B cell (primary cell): Measurements from ENCODE around the gene CCDC178. TPM values are rescaled to one million over a fixed set of nuclear protein-coding genes. Genes with fewer than 3 reads are reported as not detected.

Experiments
- ATAC-seq: fragments of 200-7000 bp; cut with Tn5 transposase; one replicate; pipeline ENCODE4 v1.10.0; 2021; ENCODE audit warnings: low read depth, mild to moderate bottlenecking, moderate number of reproducible peaks, moderate library complexity
- CTCF ChIA-PET: fragments of 350-600 bp; sonication (Branson Sonifier 250); formaldehyde crosslinking; loops from one replicate; lab custom pipeline; 2021; ENCODE audit warnings: antibody characterized with exemption, inconsistent platforms; lab: Charles Lee
- POLR2A ChIA-PET: fragments of 350-600 bp; sonication (Branson Sonifier 250); formaldehyde crosslinking; loops from one replicate; lab custom pipeline; 2021; ENCODE audit warnings: antibody characterized with exemption; lab: Charles Lee
- DNase-seq: peaks from one replicate; pipeline ENCODE4 v3.0.0; 2013
- H2AFZ ChIP-seq: 2 replicates; pipeline ENCODE4 v1.6.1; 2012; ENCODE audit warnings: mild to moderate bottlenecking, low read depth, low read length; ENCODE audit not compliant: insufficient read depth, poor library complexity, severe bottlenecking
- H3K27ac ChIP-seq, 2 donors: 1 replicate in 1 of 2; 2 replicates in 1 of 2; pipeline ENCODE4 v1.5.1; 2012 to 2013; ENCODE audit warnings: low read length in 2 of 2, mild to moderate bottlenecking in 2 of 2, moderate library complexity in 1 of 2
- H3K27me3 ChIP-seq, 4 experiments: fragments of 200-600 bp in 1 of 4; sonication (generic) in 1 of 4; replicated peaks in 1 of 4; 1 replicate in 2 of 4; 2 replicates in 2 of 4; pipeline versions ENCODE4 v1.6.1 to v1.7.0; 2013 to 2016; ENCODE audit warnings: low read length in 3 of 4, mild to moderate bottlenecking in 2 of 4, mixed read lengths in 1 of 4, moderate library complexity in 1 of 4; ENCODE audit not compliant: insufficient read depth in 4 of 4, control insufficient read depth in 3 of 4; ENCODE audit errors: control extremely low read depth in 1 of 4
- H3K36me3 ChIP-seq, 2 experiments: replicated peaks in 1 of 2; 1 replicate in 1 of 2; 2 replicates in 1 of 2; pipeline versions ENCODE4 v1.6.1 to v1.7.1; 2013; ENCODE audit warnings: low read length in 1 of 2; ENCODE audit not compliant: insufficient read depth in 2 of 2, control insufficient read depth in 1 of 2; ENCODE audit errors: control extremely low read depth in 1 of 2, extremely low read depth in 1 of 2
- H3K4me1 ChIP-seq, 2 donors: fragments of 200-600 bp in 1 of 2; sonication (generic) in 1 of 2; 1 replicate in 1 of 2; 2 replicates in 1 of 2; pipeline versions ENCODE4 v1.5.1 to v1.6.1; 2013 to 2017; ENCODE audit warnings: low read length in 2 of 2; ENCODE audit not compliant: control insufficient read depth in 2 of 2, insufficient read depth in 2 of 2
- H3K4me2 ChIP-seq: replicated peaks from 2 replicates; pipeline ENCODE3; 2012; ENCODE audit warnings: mild to moderate bottlenecking, low read depth, low read length; ENCODE audit not compliant: poor library complexity, severe bottlenecking
- H3K4me3 ChIP-seq, 5 experiments: fragments of 200-600 bp in 1 of 5; sonication (generic) in 1 of 5; 1 replicate in 3 of 5; 2 replicates in 2 of 5; pipeline versions ENCODE4 v1.5.1 to v1.7.0; 2011 to 2016; ENCODE audit warnings: low read length in 4 of 5, mild to moderate bottlenecking in 4 of 5, low read depth in 2 of 5, control low read depth in 1 of 5, moderate library complexity in 1 of 5; ENCODE audit not compliant: insufficient read depth in 1 of 5; ENCODE audit errors: control extremely low read depth in 1 of 5, extremely low read depth in 1 of 5
- H3K79me2 ChIP-seq: fragments of 200-600 bp; sonication (generic); one replicate; pipeline ENCODE4 v1.6.0; 2016; ENCODE audit warnings: low read length; ENCODE audit not compliant: control insufficient read depth, insufficient read depth
- H3K9ac ChIP-seq: fragments of 200-600 bp; sonication (generic); 2 replicates; pipeline ENCODE4 v1.6.1; 2017; ENCODE audit warnings: mild to moderate bottlenecking, low read length, moderate library complexity
- H3K9me3 ChIP-seq, 3 donors: one replicate each; pipeline versions ENCODE4 v1.6.1 to v1.7.1; 2013; ENCODE audit warnings: low read length in 2 of 3; ENCODE audit not compliant: control insufficient read depth in 2 of 3, insufficient read depth in 1 of 3; ENCODE audit errors: control extremely low read depth in 1 of 3
- H4K20me1 ChIP-seq: 2 replicates; pipeline ENCODE4 v1.6.0; 2012; ENCODE audit warnings: mild to moderate bottlenecking, low read length; ENCODE audit not compliant: insufficient read depth, control insufficient read depth, poor library complexity, severe bottlenecking
- H3K27ac Mint-ChIP-seq: one replicate; pipeline ENCODE4 v1.8.0; 2021; ENCODE audit warnings: mixed read lengths
- H3K27me3 Mint-ChIP-seq: one replicate; pipeline ENCODE4 v1.8.0; 2021; ENCODE audit warnings: mixed read lengths
- H3K4me1 Mint-ChIP-seq: one replicate; pipeline ENCODE4 v1.8.0; 2021; ENCODE audit warnings: mixed read lengths
- H3K4me3 Mint-ChIP-seq: one replicate; pipeline ENCODE4 v1.8.0; 2021; ENCODE audit warnings: mixed read lengths
- H3K9me3 Mint-ChIP-seq: one replicate; pipeline ENCODE4 v1.8.0; 2022; ENCODE audit warnings: mixed read lengths; ENCODE audit not compliant: insufficient read depth
- EZH2 ChIP-seq: IDR thresholded peaks from 2 replicates; pipeline ENCODE4 v1.6.1; 2012; ENCODE audit warnings: borderline replicate concordance, low read depth, mild to moderate bottlenecking, moderate library complexity, low read length; ENCODE audit not compliant: insufficient read depth, poor library complexity, severe bottlenecking
- WGBS: methylation state at CpG from one replicate; pipeline ENCODE4 v1.1.5; 2013; ENCODE audit warnings: missing lambda C conversion rate; ENCODE audit not compliant: insufficient coverage; 5-methylcytosine and 5-hydroxymethylcytosine counted together
- intact Hi-C: fragments of 100-400 bp; cut with micrococcal nuclease; formaldehyde crosslinking; loops from one replicate; pipeline ENCODE4 v1.10.0; 2022
- polyA plus RNA-seq: library from polyadenylated mRNA; depleted of rRNA; stranded (reverse); fragments of >200 nt; gene quantifications from 2 replicates; pipeline ENCODE4 v1.2.3, GENCODE V29; 2012
- total RNA-seq, 2 donors: library from RNA; stranded (reverse); fragments of 120-200 nt in 1 of 2; gene quantifications; 1 replicate in 1 of 2; 2 replicates in 1 of 2; pipeline versions ENCODE4 v1.2.3 to v1.2.4, GENCODE V29; 2013 to 2022
- TF ChIP-seq, protein P1 (sequence below): fragments of 200-600 bp; IDR thresholded peaks from one replicate; pipeline ENCODE4 v1.8.0; 2022; ENCODE audit warnings: antibody characterized with exemption, mild to moderate bottlenecking

Gene CCDC178
- total and polyA plus RNA-seq, 2 donors (not counting 1 experiment from before 2014, with no cell fraction given), result not detected

- Histone ChIP-seq H3K36me3 (no peaks in the 10 kb centered on the region), H3K79me2 (no peaks in the 10 kb centered on the region), H3K9ac (no peak overlapping the region), H3K9me3 (peaks cover 0 to 1% (median 0%) of the 10 kb centered on the region in 3 donors), H3K4me2 (no peak overlapping the region), H3K27ac (no peak overlapping the region), H3K27me3 (no peaks in the 10 kb centered on the region), H3K4me1 (no peaks in the 10 kb centered on the region), H4K20me1 (no peaks in the 10 kb centered on the region), H3K4me3 (no peak overlapping the region), H2AFZ (no peak overlapping the region)
- H3K4me3 Mint-ChIP-seq, result no peak overlapping the region
- DNase-seq (no peak), ATAC-seq (no peak)
- H3K4me1 Mint-ChIP-seq, result peaks cover 2% of the 10 kb centered on the region
- WGBS, result no CpG with 5 or more reads among the region's 4 CpGs
- ChIA-PET POLR2A (interaction anchor here (0.6 kb wide), 1 partner anchor 296 kb away, joined by 3 read pairs; no protein-coding TSS in a partner anchor), CTCF (interaction anchor here (1.0 to 2.6 kb wide), 2 partner anchors 11 to 220 kb away, joined by 9 to 10 read pairs; no protein-coding TSS in a partner anchor)
- intact Hi-C loops, result loop anchor here (10.0 kb wide), 1 partner anchor 779 kb away; no protein-coding TSS in a partner anchor
- no peaks in the 10 kb centered on the region for H3K9me3 Mint-ChIP-seq
- H3K27me3 Mint-ChIP-seq, result no peaks in the 10 kb centered on the region
- no peak for TF ChIP-seq EZH2
- TF ChIP-seq, protein P1, sequence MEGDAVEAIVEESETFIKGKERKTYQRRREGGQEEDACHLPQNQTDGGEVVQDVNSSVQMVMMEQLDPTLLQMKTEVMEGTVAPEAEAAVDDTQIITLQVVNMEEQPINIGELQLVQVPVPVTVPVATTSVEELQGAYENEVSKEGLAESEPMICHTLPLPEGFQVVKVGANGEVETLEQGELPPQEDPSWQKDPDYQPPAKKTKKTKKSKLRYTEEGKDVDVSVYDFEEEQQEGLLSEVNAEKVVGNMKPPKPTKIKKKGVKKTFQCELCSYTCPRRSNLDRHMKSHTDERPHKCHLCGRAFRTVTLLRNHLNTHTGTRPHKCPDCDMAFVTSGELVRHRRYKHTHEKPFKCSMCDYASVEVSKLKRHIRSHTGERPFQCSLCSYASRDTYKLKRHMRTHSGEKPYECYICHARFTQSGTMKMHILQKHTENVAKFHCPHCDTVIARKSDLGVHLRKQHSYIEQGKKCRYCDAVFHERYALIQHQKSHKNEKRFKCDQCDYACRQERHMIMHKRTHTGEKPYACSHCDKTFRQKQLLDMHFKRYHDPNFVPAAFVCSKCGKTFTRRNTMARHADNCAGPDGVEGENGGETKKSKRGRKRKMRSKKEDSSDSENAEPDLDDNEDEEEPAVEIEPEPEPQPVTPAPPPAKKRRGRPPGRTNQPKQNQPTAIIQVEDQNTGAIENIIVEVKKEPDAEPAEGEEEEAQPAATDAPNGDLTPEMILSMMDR, result no peak
- no peak overlapping the region for H3K27ac Mint-ChIP-seq
Measured at GRCh38 chr18:32934201-32934600, 506.3 kb downstream of the CCDC178 start.

DNA sequence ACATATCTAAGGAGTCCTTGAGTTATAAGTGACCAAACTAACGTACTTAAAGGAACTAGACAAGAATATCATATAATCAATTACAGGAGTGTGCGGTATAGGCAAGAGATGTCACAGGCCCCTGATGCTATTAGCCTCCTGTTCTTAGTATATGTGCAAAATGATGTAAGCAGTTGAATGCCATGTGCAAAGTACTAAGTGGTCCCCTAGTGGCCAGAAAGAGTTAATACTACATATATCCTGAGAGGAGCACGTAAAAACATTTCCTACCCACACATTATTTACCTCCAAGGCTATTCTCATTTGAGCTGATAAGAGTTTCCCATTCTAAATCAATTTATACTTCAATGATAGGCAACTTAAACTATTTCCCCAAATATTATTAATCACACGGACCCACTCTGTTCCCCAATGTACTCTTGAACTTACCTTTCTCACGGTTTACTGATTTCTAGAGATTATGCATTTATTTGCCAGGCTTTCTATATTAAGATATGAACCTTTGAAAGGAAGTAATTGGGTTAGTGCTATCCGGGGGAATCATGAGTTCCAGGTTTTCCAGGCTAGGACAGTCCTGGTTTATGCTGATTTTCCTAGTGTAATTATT is 509.7 kb downstream of the CCDC178 start:
- peak; percentile 97 for ATAC-seq
- Histone ChIP-seq H3K4me3 (no peak overlapping the region), H4K20me1 (no peaks in the 10 kb centered on the region), H3K79me2 (no peaks in the 10 kb centered on the region), H3K4me1 (no peaks in the 10 kb centered on the region), H3K36me3 (no peaks in the 10 kb centered on the region), H3K27ac (no peak overlapping the region), H3K9ac (no peak overlapping the region), H3K27me3 (peaks cover 0 to 4% (median under 1%) of the 10 kb centered on the region in 4 experiments), H3K9me3 (peaks cover 0 to 1% (median 0%) of the 10 kb centered on the region in 3 donors), H2AFZ (peak overlapping the region; percentile 19), H3K4me2 (no peak overlapping the region)
- DNase-seq, result peak; percentile 65
- no peak overlapping the region for H3K27ac Mint-ChIP-seq
- H3K27me3 Mint-ChIP-seq, result no peaks in the 10 kb centered on the region
- POLR2A ChIA-PET, result no interaction called here
- WGBS, result 0% methylated on average over 1 of the region's 6 CpGs
- TF ChIP-seq, protein P1, result peak; percentile 80
- TF ChIP-seq EZH2, result no peak
- H3K4me1 Mint-ChIP-seq, result peaks cover 2% of the 10 kb centered on the region
- intact Hi-C loops, result loop anchor here (1.0 to 10.0 kb wide), 3 partner anchors 216 to 776 kb away; no protein-coding TSS in a partner anchor
- CTCF ChIA-PET, result interaction anchor here (0.6 to 6.6 kb wide), 9 partner anchors 8 to 774 kb away, joined by 3 to 51 read pairs (median 4); no protein-coding TSS in a partner anchor
- H3K4me3 Mint-ChIP-seq, result no peak overlapping the region
- H3K9me3 Mint-ChIP-seq, result no peaks in the 10 kb centered on the region
